MM.1S (cell line): Measurements from ENCODE around the gene ERG.

Experiments
- DNase-seq: peaks from one replicate; pipeline ENCODE4 v3.0.0-alpha.2; 2015
- H2AFZ ChIP-seq: fragments of 300-600 bp; sonication (generic); 2 replicates; pipeline ENCODE4 v1.6.0; 2016; ENCODE audit warnings: antibody characterized with exemption, low read length
- H3F3A ChIP-seq: fragments of 300-600 bp; sonication (generic); 2 replicates; pipeline ENCODE4 v1.6.1; 2016; ENCODE audit warnings: mild to moderate bottlenecking, antibody characterized with exemption, low read length, moderate library complexity, mixed read lengths; ENCODE audit not compliant: insufficient read depth
- H3K27ac ChIP-seq: fragments of 300-600 bp; sonication (generic); 2 replicates; pipeline ENCODE4 v1.5.1; 2016; ENCODE audit warnings: mild to moderate bottlenecking, low read length
- H3K27me3 ChIP-seq: fragments of 300-600 bp; sonication (generic); replicated peaks from 2 replicates; pipeline ENCODE4 v1.6.0; 2016; ENCODE audit warnings: low read length; ENCODE audit not compliant: insufficient read depth
- H3K36me3 ChIP-seq: fragments of 300-600 bp; sonication (generic); replicated peaks from 2 replicates; pipeline ENCODE4 v1.6.1; 2016; ENCODE audit warnings: mild to moderate bottlenecking, low read length, mixed read lengths; ENCODE audit not compliant: insufficient read depth
- H3K4me1 ChIP-seq: fragments of 300-600 bp; sonication (generic); 2 replicates; pipeline ENCODE4 v1.6.1; 2016; ENCODE audit warnings: low read length, mixed read lengths
- H3K4me2 ChIP-seq: fragments of 300-600 bp; sonication (generic); 2 replicates; pipeline ENCODE4 v1.6.0; 2016; ENCODE audit warnings: low read depth, low read length
- H3K4me3 ChIP-seq: fragments of 300-600 bp; sonication (generic); 2 replicates; pipeline ENCODE4 v1.5.1; 2016; ENCODE audit warnings: low read length, mixed read lengths
- H3K79me2 ChIP-seq: fragments of 300-600 bp; sonication (generic); 2 replicates; pipeline ENCODE4 v1.6.1; 2016; ENCODE audit warnings: mixed run types, low read length, mixed read lengths
- H3K9ac ChIP-seq: fragments of 300-600 bp; sonication (generic); 2 replicates; pipeline ENCODE4 v1.6.1; 2016; ENCODE audit warnings: low read length, mixed read lengths
- H3K9me2 ChIP-seq: fragments of 300-600 bp; sonication (generic); replicated peaks from 2 replicates; pipeline ENCODE4 v1.6.1; 2016; ENCODE audit warnings: mild to moderate bottlenecking, low read length, mixed read lengths; ENCODE audit not compliant: insufficient read depth
- H3K9me3 ChIP-seq: fragments of 300-600 bp; sonication (generic); replicated peaks from 2 replicates; pipeline ENCODE4 v1.6.1; 2016; ENCODE audit warnings: mild to moderate bottlenecking, low read length, mixed read lengths; ENCODE audit not compliant: insufficient read depth
- H4K20me1 ChIP-seq: fragments of 300-600 bp; sonication (generic); 2 replicates; pipeline ENCODE4 v1.6.1; 2016; ENCODE audit warnings: mild to moderate bottlenecking, low read length, moderate library complexity, mixed read lengths; ENCODE audit not compliant: insufficient read depth
- CTCF ChIP-seq: fragments of 300-600 bp; sonication (generic); IDR thresholded peaks from 2 replicates; pipeline ENCODE4 v1.5.1; 2016; ENCODE audit warnings: antibody characterized with exemption, low read length, mixed read lengths
- EZH2 ChIP-seq: fragments of 300-600 bp; sonication (generic); optimal IDR thresholded peaks from 2 replicates; pipeline ENCODE3; 2017; ENCODE audit warnings: low read depth, mild to moderate bottlenecking, antibody characterized with exemption, low read length, mixed read lengths
- EZH2phosphoT487 ChIP-seq: fragments of 300-600 bp; sonication (generic); IDR thresholded peaks from 2 replicates; pipeline ENCODE4 v1.6.1; 2018; ENCODE audit warnings: antibody characterized with exemption, low read length

Gene ERG

GRCh38 chr21:38506661-38507281 is 8.5 kb upstream of the ERG start:
- TF ChIP-seq CTCF, result no peak
- no peak for TF ChIP-seq EZH2phosphoT487
- no peak for TF ChIP-seq EZH2
- no peaks in the 10 kb centered on the region for H3K9me2 ChIP-seq
- no peak overlapping the region for H3K9ac ChIP-seq
- H3K4me3 ChIP-seq, result no peak overlapping the region
- H3K9me3 ChIP-seq, result no peaks in the 10 kb centered on the region
- no peak overlapping the region for H2AFZ ChIP-seq
- no peaks in the 10 kb centered on the region for H3K36me3 ChIP-seq
- no peaks in the 10 kb centered on the region for H3K27me3 ChIP-seq
- no peaks in the 10 kb centered on the region for H3F3A ChIP-seq
- H3K27ac ChIP-seq, result no peak overlapping the region
- H3K79me2 ChIP-seq, result no peaks in the 10 kb centered on the region
- H3K4me2 ChIP-seq, result no peak overlapping the region
- H4K20me1 ChIP-seq, result no peaks in the 10 kb centered on the region
- no peak for DNase-seq
- H3K4me1 ChIP-seq, result no peaks in the 10 kb centered on the region

- no peak overlapping the region for H2AFZ ChIP-seq
These were observed 7.6 kb upstream of the ERG start for GRCh38 chr21:38505654-38506523.

GRCh38 chr21:38504066-38504465 is 5.8 kb upstream of the ERG start:
- Histone ChIP-seq H3K4me1 (no peaks in the 10 kb centered on the region), H3K36me3 (no peaks in the 10 kb centered on the region), H3K9ac (no peak overlapping the region), H3K79me2 (no peaks in the 10 kb centered on the region), H3K27ac (no peak overlapping the region), H2AFZ (no peak overlapping the region), H3K4me3 (no peak overlapping the region), H3K27me3 (no peaks in the 10 kb centered on the region), H3K4me2 (no peak overlapping the region), H3K9me3 (no peaks in the 10 kb centered on the region), H4K20me1 (no peaks in the 10 kb centered on the region), H3F3A (no peaks in the 10 kb centered on the region), H3K9me2 (no peaks in the 10 kb centered on the region)
- DNase-seq, result no peak
- TF ChIP-seq EZH2 (no peak), CTCF (no peak), EZH2phosphoT487 (no peak)

More at GRCh38 chr21:38505654-38506523, 7.6 kb upstream of the ERG start:
- H3K4me3 ChIP-seq, result no peak overlapping the region
- no peak overlapping the region for H3K27ac ChIP-seq
- H3F3A ChIP-seq, result no peaks in the 10 kb centered on the region
- H4K20me1 ChIP-seq, result no peaks in the 10 kb centered on the region
- no peaks in the 10 kb centered on the region for H3K79me2 ChIP-seq
- DNase-seq, result peak; percentile 69
- peak; percentile 71 for TF ChIP-seq CTCF
- no peak for TF ChIP-seq EZH2
- H3K4me2 ChIP-seq, result no peak overlapping the region
- no peak overlapping the region for H3K9ac ChIP-seq
- H3K27me3 ChIP-seq, result no peaks in the 10 kb centered on the region
- H3K9me2 ChIP-seq, result no peaks in the 10 kb centered on the region
- H3K4me1 ChIP-seq, result no peaks in the 10 kb centered on the region
- no peaks in the 10 kb centered on the region for H3K9me3 ChIP-seq
- H3K36me3 ChIP-seq, result no peaks in the 10 kb centered on the region
